Heart left ventricle (tissue), 13 donors: Measurements from ENCODE around the gene GIMAP5.

ENCODE experiments used
- POLR2A ChIP-seq, 2 donors: fragments of 450-650 bp; IDR thresholded peaks; one replicate each; pipeline ENCODE4 v1.6.1; 2017; ENCODE audit warnings: antibody characterized with exemption in 2 of 2, mild to moderate bottlenecking in 2 of 2, moderate library complexity in 2 of 2
- TF ChIP-seq, protein P1 (sequence below), 12 donors: fragments of 200-600 bp; sonication (generic) in 4 of 12; IDR thresholded peaks; one replicate each; pipeline versions ENCODE4 v1.5.0 to v1.8.0; 2018 to 2022; ENCODE audit warnings: antibody characterized with exemption in 12 of 12, mild to moderate bottlenecking in 5 of 12
- donor health status: ischemic (EF 13 %, LVEDD 7.1; RV severe dilation, severe dysfunction).
- donor health status: DM: no; HTN: yes; CAD: no.
- donor health status: DM: no; HTN: no; CAD: no.
- donor health status: ischemic (EF 25% LVEDD 6.9; RV normal size, moderate dysfunction).
- donor health status: ischemic (EF 25% LVEDD 5.7; RV mildly dilated, moderate dysfunction).
- donor health status: ischemic (EF 35%, LVEDD 5.7; RV mildly dilated, moderate dysfunction).
- donor health status: nonischemic (EF 11% LVEDD 7.7; RV severe dilation, severe dysfunction).
- donor health status: DM: yes; HTN: yes; CAD: no.
- donor health status: PGD.
- donor health status: ischemic (EF 29% LVEDD 5.4; RV normal size, mild dysfunction).
- donor health status: nonischemic (EF 23%, LVEDD 6.1; RV moderate dilation, normal function).

DNA sequence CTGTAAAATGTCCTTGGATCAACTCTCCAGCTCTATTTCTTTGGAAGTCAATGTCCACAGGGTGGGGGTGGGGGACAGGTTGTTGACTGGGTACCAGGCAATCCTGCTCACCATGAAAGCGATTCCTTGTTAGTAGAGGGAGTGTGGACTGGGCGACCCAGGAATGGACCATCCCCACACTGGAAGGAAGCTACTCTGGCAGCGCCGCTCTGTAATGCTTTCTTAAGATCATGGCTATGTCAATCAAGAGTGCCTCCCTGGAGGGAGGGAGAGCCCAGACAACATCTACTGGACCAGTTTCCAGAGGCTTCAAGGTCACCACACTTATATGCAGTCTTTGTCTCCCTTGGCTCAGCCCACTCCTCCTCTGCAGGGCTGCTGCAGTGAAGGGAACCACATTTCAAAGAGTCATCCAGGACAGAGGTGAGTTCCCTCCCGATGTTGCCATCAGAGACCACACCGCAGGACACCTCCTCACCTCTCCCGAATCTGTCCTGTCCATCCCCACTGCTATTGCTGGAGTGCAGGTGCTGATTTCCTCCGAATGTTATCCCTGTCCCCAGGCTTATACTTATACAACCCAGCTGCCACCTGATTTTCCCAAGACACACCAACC, 6.9 kb downstream of the GIMAP5 start:
- TF ChIP-seq, protein P1, sequence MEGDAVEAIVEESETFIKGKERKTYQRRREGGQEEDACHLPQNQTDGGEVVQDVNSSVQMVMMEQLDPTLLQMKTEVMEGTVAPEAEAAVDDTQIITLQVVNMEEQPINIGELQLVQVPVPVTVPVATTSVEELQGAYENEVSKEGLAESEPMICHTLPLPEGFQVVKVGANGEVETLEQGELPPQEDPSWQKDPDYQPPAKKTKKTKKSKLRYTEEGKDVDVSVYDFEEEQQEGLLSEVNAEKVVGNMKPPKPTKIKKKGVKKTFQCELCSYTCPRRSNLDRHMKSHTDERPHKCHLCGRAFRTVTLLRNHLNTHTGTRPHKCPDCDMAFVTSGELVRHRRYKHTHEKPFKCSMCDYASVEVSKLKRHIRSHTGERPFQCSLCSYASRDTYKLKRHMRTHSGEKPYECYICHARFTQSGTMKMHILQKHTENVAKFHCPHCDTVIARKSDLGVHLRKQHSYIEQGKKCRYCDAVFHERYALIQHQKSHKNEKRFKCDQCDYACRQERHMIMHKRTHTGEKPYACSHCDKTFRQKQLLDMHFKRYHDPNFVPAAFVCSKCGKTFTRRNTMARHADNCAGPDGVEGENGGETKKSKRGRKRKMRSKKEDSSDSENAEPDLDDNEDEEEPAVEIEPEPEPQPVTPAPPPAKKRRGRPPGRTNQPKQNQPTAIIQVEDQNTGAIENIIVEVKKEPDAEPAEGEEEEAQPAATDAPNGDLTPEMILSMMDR (IDR thresholded peaks at IDR 0.05), result no peak
- TF ChIP-seq POLR2A (IDR thresholded peaks at IDR 0.05), result no peak
